H7 (cell line): ENCODE measurements around the gene ETS1. TPM values are rescaled to one million over a fixed set of nuclear protein-coding genes. Genes with fewer than 3 reads are reported as not detected.

Source experiments
- DNase-seq: peaks from one replicate; pipeline ENCODE4 v3.0.0; 2012
- H3K27me3 ChIP-seq: 2 replicates; pipeline ENCODE4 v1.6.0; 2011; ENCODE audit warnings: mild to moderate bottlenecking, low read length; ENCODE audit not compliant: control insufficient read depth, insufficient read depth
- H3K36me3 ChIP-seq: replicated peaks from 2 replicates; pipeline ENCODE4 v1.5.1; 2011; ENCODE audit warnings: low read length; ENCODE audit not compliant: control insufficient read depth, insufficient read depth
- H3K4me3 ChIP-seq: 2 replicates; pipeline ENCODE4 v1.5.1; 2011; ENCODE audit warnings: low read depth, mild to moderate bottlenecking, control low read depth, low read length, moderate library complexity; ENCODE audit not compliant: insufficient read depth
- total RNA-seq: library from RNA; depleted of rRNA; stranded (reverse); fragments of >200 nt; shearing (Covaris generic); gene quantifications from 2 replicates; pipeline ENCODE4 v1.2.3, GENCODE V29; 2014

ETS1 gene
- total RNA-seq, 1 experiment from 2014 or later: 24.1 TPM

- DNase-seq: no peak
- Histone ChIP-seq H3K27me3 (no peaks in the 10 kb centered on the region), H3K4me3 (no peak overlapping the region), H3K36me3 (no peaks in the 10 kb centered on the region)
Observed at GRCh38 chr11:128500493-128500892, 86.9 kb downstream of the ETS1 start.

GRCh38 chr11:128499613-128500253, 87.6 kb downstream of the ETS1 start:
- H3K4me3 ChIP-seq: no peak overlapping the region
- no peaks in the 10 kb centered on the region for H3K27me3 ChIP-seq
- no peak for DNase-seq
- no peaks in the 10 kb centered on the region for H3K36me3 ChIP-seq

- Histone ChIP-seq H3K36me3 (no peaks in the 10 kb centered on the region), H3K4me3 (no peak overlapping the region), H3K27me3 (no peaks in the 10 kb centered on the region)
- no peak for DNase-seq
Observed at GRCh38 chr11:128498721-128499245, 88.6 kb downstream of the ETS1 start.

GRCh38 chr11:128497776-128498095, 89.6 kb downstream of the ETS1 start:
- H3K27me3 ChIP-seq: no peaks in the 10 kb centered on the region
- no peaks in the 10 kb centered on the region for H3K36me3 ChIP-seq
- H3K4me3 ChIP-seq: no peak overlapping the region
- DNase-seq: no peak

- H3K36me3 ChIP-seq: no peaks in the 10 kb centered on the region
- H3K27me3 ChIP-seq: no peaks in the 10 kb centered on the region
- DNase-seq: no peak
- H3K4me3 ChIP-seq: no peak overlapping the region
Observed at GRCh38 chr11:128497061-128497775, 90.1 kb downstream of the ETS1 start.

- DNase-seq: no peak
- no peaks in the 10 kb centered on the region for H3K27me3 ChIP-seq
- no peak overlapping the region for H3K4me3 ChIP-seq
- no peaks in the 10 kb centered on the region for H3K36me3 ChIP-seq
Observed at GRCh38 chr11:128496692-128497060, 90.7 kb downstream of the ETS1 start.

GRCh38 chr11:128496249-128496648, 91.1 kb downstream of the ETS1 start:
- Histone ChIP-seq H3K4me3 (no peak overlapping the region), H3K36me3 (no peaks in the 10 kb centered on the region), H3K27me3 (no peaks in the 10 kb centered on the region)
- DNase-seq: no peak

- Histone ChIP-seq H3K4me3 (no peak overlapping the region), H3K27me3 (no peaks in the 10 kb centered on the region), H3K36me3 (peaks cover 2% of the 10 kb centered on the region; the same call in 1 of the 2 replicates)
- DNase-seq: no peak
Observed at GRCh38 chr11:128494418-128495332, 92.7 kb downstream of the ETS1 start.

- no peak for DNase-seq
- Histone ChIP-seq H3K27me3 (no peaks in the 10 kb centered on the region), H3K4me3 (no peak overlapping the region), H3K36me3 (peaks cover 3% of the 10 kb centered on the region; the same call in 1 of the 2 replicates)
Observed at GRCh38 chr11:128493570-128493965, 93.8 kb downstream of the ETS1 start.

GRCh38 chr11:128492903-128493569, 94.3 kb downstream of the ETS1 start:
- Histone ChIP-seq H3K27me3 (no peaks in the 10 kb centered on the region), H3K36me3 (peaks cover 3% of the 10 kb centered on the region), H3K4me3 (no peak overlapping the region)
- no peak for DNase-seq

- no peak for DNase-seq
- Histone ChIP-seq H3K36me3 (peaks cover 3% of the 10 kb centered on the region), H3K27me3 (no peaks in the 10 kb centered on the region), H3K4me3 (no peak overlapping the region)
Observed at GRCh38 chr11:128492461-128492860, 94.9 kb downstream of the ETS1 start.

- H3K36me3 ChIP-seq: peaks cover 3% of the 10 kb centered on the region
- no peak for DNase-seq
- no peaks in the 10 kb centered on the region for H3K27me3 ChIP-seq
- H3K4me3 ChIP-seq: no peak overlapping the region
Observed at GRCh38 chr11:128491195-128491936, 96.0 kb downstream of the ETS1 start.

- no peak for DNase-seq
- peaks cover 8% of the 10 kb centered on the region for H3K36me3 ChIP-seq
Observed at GRCh38 chr11:128490092-128490491, 97.3 kb downstream of the ETS1 start.

GRCh38 chr11:128488471-128488870, 98.9 kb downstream of the ETS1 start:
- Histone ChIP-seq H3K4me3 (no peak overlapping the region), H3K27me3 (no peaks in the 10 kb centered on the region), H3K36me3 (peaks cover 12% of the 10 kb centered on the region)
- no peak for DNase-seq

More at GRCh38 chr11:128490092-128490491, 97.3 kb downstream of the ETS1 start:
- Histone ChIP-seq H3K27me3 (no peaks in the 10 kb centered on the region), H3K4me3 (no peak overlapping the region)
